ENCODE measurements around the gene AK9.

GRCh38 chr6:109480993-109481480 is 210.0 kb downstream of the AK9 start:
- no peak for TF ChIP-seq CTCF (IDR thresholded peaks at IDR 0.05)
- no peak for TF ChIP-seq POLR2AphosphoS5 (IDR thresholded peaks at IDR 0.05)
- TF ChIP-seq EP300 (IDR thresholded peaks at IDR 0.05): no peak
